Stimulated activated CD8-positive, alpha-beta memory T cell treated with anti-CD3 and anti-CD28 coated beads, Interleukin-7, amount 100 ng/mL, for 48 hours (primary cell): Measurements from ENCODE around the gene OR6N1.

Experiments used
- DNase-seq, 2 donors: peaks; one replicate each; pipeline ENCODE4 v3.0.0-alpha.2; 2020; ENCODE audit warnings: low read depth in 1 of 2; ENCODE audit errors: extremely low read depth in 1 of 2

The OR6N1 gene

GRCh38 chr1:158752155-158752712 is 19.8 kb downstream of the OR6N1 start:
- no peak for DNase-seq

- DNase-seq: no peak
Observed at GRCh38 chr1:158735848-158736247, 36.1 kb downstream of the OR6N1 start.

GRCh38 chr1:158732524-158732923 is 39.5 kb downstream of the OR6N1 start:
- no peak for DNase-seq

- no peak for DNase-seq
Observed at GRCh38 chr1:158731707-158732106, 40.3 kb downstream of the OR6N1 start.

- DNase-seq: no peak
Observed at GRCh38 chr1:158730453-158730852, 41.5 kb downstream of the OR6N1 start.

GRCh38 chr1:158728510-158729225 is 43.3 kb downstream of the OR6N1 start:
- no peak for DNase-seq

- DNase-seq: no peak
Observed at GRCh38 chr1:158724442-158724841, 47.6 kb downstream of the OR6N1 start.

GRCh38 chr1:158720620-158721019 is 51.4 kb downstream of the OR6N1 start, which contains the start of gene OR6K3:
OR6K3 (minus strand) TSS chr1:158720720; CDS start chr1:158718115, 2,605 bp downstream.
- DNase-seq: no peak

- DNase-seq: no peak
Observed at GRCh38 chr1:158719664-158720063, 52.3 kb downstream of the OR6N1 start.

GRCh38 chr1:158717344-158717743 is 54.7 kb downstream of the OR6N1 start:
- no peak for DNase-seq

GRCh38 chr1:158716335-158716734 is 55.7 kb downstream of the OR6N1 start:
- no peak for DNase-seq

- DNase-seq: no peak
Observed at GRCh38 chr1:158714754-158715153, 57.2 kb downstream of the OR6N1 start.
